Gastroesophageal sphincter (tissue), 4 donors: ENCODE measurements around the gene FARS2. TPM values are rescaled to one million over a fixed set of nuclear protein-coding genes. Genes with fewer than 3 reads are reported as not detected.

ENCODE experiments used
- ATAC-seq: fragments of 150-250 bp; one replicate; pipeline ENCODE4 v1.9.1; 2016; ENCODE audit warnings: mild to moderate bottlenecking, moderate library complexity
- H3K27ac ChIP-seq, 4 donors: fragments of 200-600 bp; sonication (generic) in 3 of 4; 1 replicate in 3 of 4; 2 replicates in 1 of 4; pipeline ENCODE4 v1.5.1; 2016 to 2019
- H3K27me3 ChIP-seq: fragments of 200-600 bp; sonication (generic); one replicate; pipeline ENCODE4 v1.5.1; 2019
- H3K36me3 ChIP-seq, 2 donors: fragments of 200-600 bp; sonication (generic); one replicate each; pipeline ENCODE4 v1.5.1; 2019; ENCODE audit warnings: control low read depth in 1 of 2
- H3K4me1 ChIP-seq, 3 donors: fragments of 200-600 bp; sonication (generic); 1 replicate in 2 of 3; 2 replicates in 1 of 3; pipeline ENCODE4 v1.5.1; 2016 to 2019; ENCODE audit warnings: control low read depth in 2 of 3
- H3K4me3 ChIP-seq, 2 donors: fragments of 200-600 bp; sonication (generic); one replicate each; pipeline ENCODE4 v1.5.1; 2019; ENCODE audit warnings: mild to moderate bottlenecking in 1 of 2, moderate library complexity in 1 of 2
- H3K9me3 ChIP-seq, 3 donors: fragments of 200-600 bp; sonication (generic); one replicate each; pipeline ENCODE4 v1.5.1; 2017 to 2019; ENCODE audit warnings: control low read depth in 2 of 3
- CTCF ChIP-seq, 4 experiments: fragments of 200-600 bp in 2 of 4; fragments of 450-650 bp in 2 of 4; sonication (generic) in 1 of 4; IDR thresholded peaks; one replicate each; pipeline ENCODE4 v1.5.1; 2017 to 2019; ENCODE audit warnings: antibody characterized with exemption in 4 of 4, mild to moderate bottlenecking in 2 of 4, moderate library complexity in 2 of 4
- EP300 ChIP-seq: sonication (generic); formaldehyde crosslinking; IDR thresholded peaks from one replicate; pipeline ENCODE4 v1.6.1; 2017; ENCODE audit warnings: antibody characterized with exemption, mild to moderate bottlenecking
- POLR2A ChIP-seq, 2 donors: fragments of 450-650 bp; IDR thresholded peaks; one replicate each; pipeline ENCODE4 v1.6.1; 2017; ENCODE audit warnings: antibody characterized with exemption in 2 of 2, mild to moderate bottlenecking in 2 of 2, moderate library complexity in 1 of 2
- POLR2AphosphoS5 ChIP-seq: sonication (generic); formaldehyde crosslinking; IDR thresholded peaks from one replicate; pipeline ENCODE4 v1.6.1; 2017; ENCODE audit warnings: antibody characterized with exemption
- WGBS, 2 donors: methylation state at CpG; one replicate each; pipeline ENCODE4 v1.1.5; 2018; ENCODE audit warnings: low coverage in 1 of 2; 5-methylcytosine and 5-hydroxymethylcytosine counted together
- total RNA-seq, 4 donors: library from RNA; depleted of rRNA; stranded (reverse); fragments of >200 nt; gene quantifications; one replicate each; pipeline ENCODE4 v1.1.0, GENCODE V29; 2016

Gene FARS2
- total RNA-seq, 4 donors from 2014 or later, result 9.8 to 16.3 (median 14.4) TPM

- TF ChIP-seq EP300 (no peak), POLR2A (IDR thresholded peaks at IDR 0.05) (no peak), POLR2AphosphoS5 (no peak), CTCF (IDR thresholded peaks at IDR 0.05) (no peak)
- no peaks in the 10 kb centered on the region for H3K9me3 ChIP-seq
- no peak overlapping the region for H3K27ac ChIP-seq
- peaks cover 0 to 22% of the 10 kb centered on the region in 2 donors for H3K36me3 ChIP-seq
- H3K27me3 ChIP-seq, result no peaks in the 10 kb centered on the region
- no peaks in the 10 kb centered on the region for H3K4me1 ChIP-seq
- H3K4me3 ChIP-seq, result no peak overlapping the region
- 66 to 84% methylated on average over 7 of the region's 7 CpGs for WGBS, 2 donors
- ATAC-seq, result no peak
Measured at GRCh38 chr6:5435449-5435848, 174.1 kb downstream of the FARS2 start.

DNA sequence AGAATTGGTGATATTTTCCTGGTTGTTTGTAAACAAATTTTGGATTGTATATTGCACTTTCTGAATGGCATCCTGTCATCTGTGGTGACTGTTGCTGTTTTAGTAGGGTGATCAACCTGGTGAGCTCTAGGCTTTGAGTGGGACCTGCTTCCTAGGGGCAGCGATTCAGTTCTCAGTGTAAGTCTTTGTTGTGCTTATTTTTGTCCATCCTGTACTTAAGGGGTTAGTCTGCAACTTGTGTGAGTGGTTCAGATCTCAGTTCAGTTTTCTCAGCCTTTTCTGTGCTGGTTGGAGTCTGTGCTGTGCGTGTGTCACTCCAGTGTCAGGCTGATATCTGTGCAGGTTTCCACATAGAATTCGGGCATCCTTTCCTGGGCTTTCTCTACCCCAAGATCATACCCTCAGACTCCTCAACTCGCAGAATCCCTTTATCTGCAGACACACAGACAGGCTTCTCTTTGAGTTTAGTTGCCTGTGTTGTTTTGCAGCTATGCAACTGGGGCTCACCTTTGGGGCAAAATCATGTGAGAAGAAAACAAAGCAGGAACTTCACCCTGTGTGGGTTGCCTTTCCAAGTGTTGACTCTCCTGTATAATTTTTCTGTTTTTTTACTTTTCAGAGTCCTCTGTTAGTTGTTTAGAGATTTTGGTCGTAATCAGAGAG is 177.7 kb downstream of the FARS2 start:
- WGBS, 2 donors, result 48 to 58% methylated on average over 2 to 4 of the region's 5 CpGs
- ATAC-seq, result no peak

GRCh38 chr6:5439749-5440148 is 178.4 kb downstream of the FARS2 start:
- TF ChIP-seq CTCF (IDR thresholded peaks at IDR 0.05) (no peak), EP300 (no peak), POLR2A (IDR thresholded peaks at IDR 0.05) (no peak), POLR2AphosphoS5 (no peak)
- no peaks in the 10 kb centered on the region for H3K27me3 ChIP-seq
- no peak overlapping the region for H3K27ac ChIP-seq
- WGBS, 2 donors, result 75 to 80% methylated on average over 2 to 3 of the region's 3 CpGs
- peaks cover 0 to 12% (median 0%) of the 10 kb centered on the region in 3 donors for H3K4me1 ChIP-seq
- H3K4me3 ChIP-seq, result no peak overlapping the region
- ATAC-seq, result no peak
- no peaks in the 10 kb centered on the region for H3K9me3 ChIP-seq
- peaks cover 0 to 7% of the 10 kb centered on the region in 2 donors for H3K36me3 ChIP-seq

More for the DNA sequence above, 177.7 kb downstream of the FARS2 start:
- H3K4me1 ChIP-seq, result peaks cover 0 to 12% (median 0%) of the 10 kb centered on the region in 3 donors
- no peaks in the 10 kb centered on the region for H3K9me3 ChIP-seq
- no peak for TF ChIP-seq CTCF (IDR thresholded peaks at IDR 0.05)
- TF ChIP-seq EP300, result no peak
- no peak for TF ChIP-seq POLR2A (IDR thresholded peaks at IDR 0.05)
- no peak for TF ChIP-seq POLR2AphosphoS5
- H3K27ac ChIP-seq, result no peak overlapping the region
- H3K27me3 ChIP-seq, result no peaks in the 10 kb centered on the region
- no peak overlapping the region for H3K4me3 ChIP-seq
- peaks cover 0 to 9% of the 10 kb centered on the region in 2 donors for H3K36me3 ChIP-seq

- 42 to 73% methylated on average over 1 to 2 of the region's 2 CpGs for WGBS, 2 donors
- ATAC-seq, result no peak
Measured at GRCh38 chr6:5442319-5442718, 181.0 kb downstream of the FARS2 start.

More at GRCh38 chr6:5442319-5442718, 181.0 kb downstream of the FARS2 start:
- Histone ChIP-seq H3K36me3 (no peaks in the 10 kb centered on the region), H3K27me3 (no peaks in the 10 kb centered on the region), H3K9me3 (no peaks in the 10 kb centered on the region), H3K27ac (no peak overlapping the region), H3K4me3 (no peak overlapping the region), H3K4me1 (peaks cover 0 to 12% (median 0%) of the 10 kb centered on the region in 3 donors)
- no peak for TF ChIP-seq POLR2AphosphoS5
- TF ChIP-seq EP300, result no peak
- TF ChIP-seq CTCF (IDR thresholded peaks at IDR 0.05), result no peak
- no peak for TF ChIP-seq POLR2A (IDR thresholded peaks at IDR 0.05)
